ENCODE data around the gene UBE2J1.
"Not testable (repeated sequence)": the region's sequence is repeated elsewhere in the genome, so short reads cannot be mapped to it uniquely, and the experiment has no call there.

Gene UBE2J1, protein sequence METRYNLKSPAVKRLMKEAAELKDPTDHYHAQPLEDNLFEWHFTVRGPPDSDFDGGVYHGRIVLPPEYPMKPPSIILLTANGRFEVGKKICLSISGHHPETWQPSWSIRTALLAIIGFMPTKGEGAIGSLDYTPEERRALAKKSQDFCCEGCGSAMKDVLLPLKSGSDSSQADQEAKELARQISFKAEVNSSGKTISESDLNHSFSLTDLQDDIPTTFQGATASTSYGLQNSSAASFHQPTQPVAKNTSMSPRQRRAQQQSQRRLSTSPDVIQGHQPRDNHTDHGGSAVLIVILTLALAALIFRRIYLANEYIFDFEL

DNA sequence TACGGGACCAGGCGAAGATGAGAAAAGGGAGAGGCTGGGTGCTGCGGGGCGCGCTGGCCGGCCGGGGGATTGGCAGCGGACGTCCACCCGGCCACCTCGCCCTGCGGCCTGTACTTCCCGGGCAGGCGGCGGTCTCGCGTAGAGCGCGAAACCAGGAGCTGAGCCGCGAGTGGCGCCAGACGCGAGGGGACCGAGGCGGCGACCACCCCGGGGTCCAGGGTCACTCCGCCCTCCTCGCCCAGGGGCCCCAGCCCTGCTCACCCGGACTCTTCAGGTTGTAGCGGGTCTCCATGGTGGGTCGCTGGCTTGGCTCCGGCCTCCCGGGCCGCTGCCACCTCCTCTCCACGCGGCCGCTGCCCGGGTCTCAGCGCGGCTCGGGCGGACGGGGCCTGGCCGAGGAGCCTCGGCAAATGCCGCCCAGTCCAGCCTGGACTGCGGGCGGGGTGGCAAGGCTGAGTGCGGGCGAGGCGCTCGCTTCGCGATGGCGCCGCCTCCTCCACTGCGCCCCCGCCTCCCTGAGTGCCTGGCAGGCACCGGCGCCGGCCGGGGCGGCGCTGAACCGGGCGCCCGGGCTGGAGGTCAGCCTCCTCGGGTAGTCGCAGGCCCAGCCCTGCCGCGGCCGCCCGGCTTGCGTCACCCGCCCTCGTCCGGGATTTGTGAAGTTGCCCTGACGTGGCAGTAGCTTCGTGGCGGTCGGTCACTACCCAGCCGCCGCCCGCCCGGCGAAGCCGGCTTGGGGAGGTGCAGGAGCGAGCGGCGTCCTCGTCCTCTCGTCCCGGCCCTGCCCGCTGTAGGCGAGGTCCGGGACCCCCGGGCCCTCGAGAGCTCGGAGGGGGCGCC lies at the start of gene UBE2J1:
UBE2J1 (minus strand) TSS at position 445 of the 840 bp plus-strand sequence; CDS start at position 292, 153 bp downstream.
- DNase-seq (ENCODE audit: low read depth in 2 of 3, low spot score in 1 of 3), result peak; percentile 47 to 77 (median 52)

DNA sequence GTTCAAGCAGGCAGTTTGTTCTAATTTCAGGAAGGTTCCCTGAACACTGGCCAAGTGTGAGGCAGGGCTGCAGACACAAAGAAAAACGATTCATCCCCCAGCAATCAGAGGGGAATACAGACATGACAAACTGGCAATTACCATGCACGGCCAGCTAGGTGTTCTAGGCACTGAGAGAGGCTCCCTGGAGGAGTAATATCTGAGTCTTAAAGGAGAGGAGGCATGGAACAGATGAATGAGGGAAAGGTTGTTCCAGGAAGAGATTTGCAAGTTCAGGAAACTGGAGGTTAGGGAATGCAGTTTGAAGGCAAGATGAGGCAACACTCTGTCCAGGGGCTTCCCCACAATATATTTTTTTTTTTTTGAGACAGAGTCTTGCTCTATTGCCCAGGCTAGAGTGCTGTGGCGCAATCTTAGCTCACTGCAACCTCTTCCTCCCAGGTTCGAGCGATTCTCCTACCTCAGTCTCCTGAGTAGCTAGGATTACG lies 48.4 kb upstream of the UBE2J1 start:
- no peak for DNase-seq (ENCODE audit: low read depth in 2 of 3, low spot score in 1 of 3)

DNA sequence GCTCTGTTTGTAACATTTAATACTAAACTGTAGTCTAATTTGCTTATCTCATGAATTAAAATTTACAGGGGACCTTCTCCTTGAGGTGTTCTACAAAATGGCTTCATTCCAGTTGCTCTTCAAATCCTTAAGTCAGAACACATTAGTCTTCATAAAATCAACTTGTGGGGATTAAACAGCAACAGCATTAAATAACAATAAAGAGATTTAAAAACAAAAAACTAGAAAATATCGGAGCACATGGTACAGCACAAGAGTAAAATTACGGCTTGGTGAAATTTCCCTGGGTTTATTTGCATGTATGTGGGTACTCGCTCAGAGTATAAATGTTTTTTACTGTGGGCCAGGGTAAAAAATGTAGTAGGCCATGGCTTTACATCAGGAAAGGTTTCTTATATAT lies 47.5 kb upstream of the UBE2J1 start:
- no peak for DNase-seq (ENCODE audit: low read depth in 2 of 3, low spot score in 1 of 3)

DNA sequence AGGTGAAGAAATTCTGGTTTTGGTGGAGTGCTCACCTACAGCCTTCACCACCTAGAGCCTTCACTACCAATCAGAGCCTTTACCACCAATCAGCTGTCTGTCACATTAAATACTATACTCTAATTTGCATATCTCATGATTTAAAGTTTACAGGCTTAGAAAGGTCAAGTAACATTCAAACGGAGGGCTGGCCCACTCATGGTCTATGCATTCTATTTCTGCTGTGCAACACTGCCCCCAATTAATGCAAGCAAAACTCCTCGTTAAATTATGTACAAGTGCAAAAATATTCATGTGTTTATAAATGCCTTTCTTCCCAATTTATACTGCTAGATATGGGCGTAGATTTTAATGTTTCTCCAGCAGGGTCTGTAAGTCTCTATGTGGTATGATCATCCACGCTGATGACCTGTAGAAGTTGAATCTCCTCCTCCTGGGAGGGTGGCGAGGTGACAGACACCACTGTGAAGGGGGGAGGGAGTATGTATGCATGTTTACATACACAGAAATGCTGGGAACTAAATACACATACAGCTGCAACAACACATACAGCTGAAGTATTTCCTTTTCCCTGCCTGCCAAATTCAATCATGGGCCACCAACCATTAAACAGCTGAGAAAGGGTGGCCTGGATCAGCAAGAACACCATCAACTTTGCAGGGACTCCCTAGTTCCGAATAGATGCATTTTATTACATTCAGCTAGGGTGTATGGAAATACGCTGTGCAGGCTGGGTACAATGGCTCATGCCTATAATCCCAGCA lies 46.4 kb upstream of the UBE2J1 start:
- DNase-seq (ENCODE audit: low read depth in 2 of 3, low spot score in 1 of 3), result no peak

DNA sequence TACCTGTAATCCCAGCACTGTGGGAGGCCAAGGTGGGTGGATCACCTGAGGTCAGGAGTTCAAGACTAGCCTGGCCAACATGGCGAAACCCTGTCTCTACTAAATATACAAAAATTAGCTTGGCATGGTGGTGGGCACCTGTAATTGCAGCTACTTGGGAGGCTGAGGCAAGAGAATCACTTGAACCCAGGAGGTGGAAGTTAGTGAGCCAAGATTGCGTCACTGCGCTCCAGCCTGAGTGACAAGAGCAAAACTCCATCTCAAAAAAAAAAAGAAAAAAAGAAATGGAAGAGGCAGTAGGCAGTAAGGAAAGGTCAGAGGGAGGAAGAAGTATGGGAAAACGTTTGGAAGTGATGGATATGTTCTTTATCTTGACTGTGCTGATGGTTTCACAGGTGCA lies 45.4 kb upstream of the UBE2J1 start:
- not testable (repeated sequence) for DNase-seq (ENCODE audit: low read depth in 2 of 3, low spot score in 1 of 3)

DNA sequence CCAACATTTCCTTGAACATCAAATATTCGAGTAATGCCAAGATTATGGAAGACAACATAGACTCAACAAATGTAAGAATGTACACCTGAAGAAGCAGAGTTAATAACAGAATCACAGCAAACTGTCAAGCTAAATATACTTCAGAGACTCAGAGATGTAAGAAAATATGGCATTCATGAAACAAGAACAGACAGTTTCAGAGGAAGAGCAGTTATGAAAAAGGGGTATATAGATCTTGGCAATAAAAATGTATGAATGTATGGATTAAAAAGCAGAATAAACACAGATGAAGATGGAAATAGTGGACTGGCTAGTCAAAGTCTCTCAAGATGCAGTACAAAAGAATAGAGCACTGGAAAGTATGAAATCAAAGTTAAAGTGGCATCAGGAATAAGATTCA lies 41.1 kb upstream of the UBE2J1 start:
- no peak for DNase-seq (ENCODE audit: low read depth in 2 of 3, low spot score in 1 of 3)

DNA sequence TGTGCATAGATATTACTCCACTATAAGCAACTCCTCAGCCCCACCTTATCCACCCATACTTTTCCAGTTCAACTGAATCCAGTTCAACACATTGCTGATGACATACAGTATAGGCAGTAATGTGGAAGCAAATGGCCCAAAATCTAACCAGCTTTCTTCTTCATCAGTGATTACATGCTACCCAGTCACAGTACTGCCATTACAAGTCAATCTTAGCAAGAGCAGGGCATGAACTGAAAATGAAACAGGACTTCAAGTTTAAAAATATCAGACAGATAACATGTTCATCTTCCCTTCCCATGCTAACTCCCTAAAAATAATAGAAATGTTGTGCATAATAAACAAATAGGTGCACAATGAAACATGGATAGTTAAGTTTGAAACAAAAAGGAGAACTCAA lies 40.3 kb upstream of the UBE2J1 start:
- no peak for DNase-seq (ENCODE audit: low read depth in 2 of 3, low spot score in 1 of 3)

DNA sequence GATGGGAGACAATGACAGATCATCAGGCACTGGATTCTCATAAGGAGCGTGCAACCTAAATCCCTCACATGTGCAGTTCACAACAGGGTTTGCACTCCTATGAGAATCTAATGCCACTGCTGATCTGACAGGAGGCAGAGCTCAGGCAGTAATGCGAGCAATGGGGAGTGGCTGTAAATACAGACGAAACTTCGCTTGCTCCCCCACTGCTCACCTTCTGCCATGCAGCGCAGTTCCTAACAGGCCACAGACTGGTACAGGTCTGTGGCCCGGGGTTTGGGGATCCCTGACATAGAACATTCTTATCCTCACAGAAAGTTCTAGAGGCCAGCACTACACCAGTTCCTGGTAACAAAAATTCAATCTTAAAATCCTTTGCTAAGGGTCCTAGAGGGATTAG lies 36.3 kb upstream of the UBE2J1 start:
- DNase-seq (ENCODE audit: low read depth in 2 of 3, low spot score in 1 of 3), result no peak

DNA sequence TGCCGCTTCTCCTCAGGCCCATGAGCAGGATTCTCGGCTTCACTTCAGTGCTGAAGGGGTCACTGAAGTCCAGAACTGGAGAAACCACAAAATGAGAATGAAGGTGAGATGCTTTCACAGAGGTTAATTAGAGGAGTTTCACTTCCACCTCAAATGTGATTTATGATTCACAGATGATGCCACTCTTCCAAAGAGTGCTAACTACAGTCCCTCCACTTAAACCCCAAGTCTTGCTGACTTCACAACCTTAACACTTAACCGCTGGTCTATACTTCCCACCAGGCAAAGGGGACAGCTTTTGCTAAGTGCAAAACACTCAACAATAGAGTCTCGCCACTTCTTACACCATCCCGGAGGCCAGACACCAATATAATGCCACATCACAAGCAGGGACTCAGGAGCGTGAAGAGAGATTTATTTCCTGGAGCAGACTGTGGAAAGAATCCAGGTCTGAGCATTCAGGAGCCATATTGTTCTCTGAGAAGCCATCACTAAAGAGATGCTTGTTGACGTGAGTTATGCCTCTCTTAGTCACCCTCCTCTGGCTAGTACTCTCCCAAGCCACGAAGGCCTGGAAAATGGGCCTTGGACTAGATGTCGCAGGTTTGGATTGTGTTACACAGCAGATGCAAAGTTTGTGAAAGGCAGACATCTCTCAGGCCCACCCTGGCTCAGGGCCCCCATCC lies 35.1 kb upstream of the UBE2J1 start:
- no peak for DNase-seq (ENCODE audit: low read depth in 2 of 3, low spot score in 1 of 3)

DNA sequence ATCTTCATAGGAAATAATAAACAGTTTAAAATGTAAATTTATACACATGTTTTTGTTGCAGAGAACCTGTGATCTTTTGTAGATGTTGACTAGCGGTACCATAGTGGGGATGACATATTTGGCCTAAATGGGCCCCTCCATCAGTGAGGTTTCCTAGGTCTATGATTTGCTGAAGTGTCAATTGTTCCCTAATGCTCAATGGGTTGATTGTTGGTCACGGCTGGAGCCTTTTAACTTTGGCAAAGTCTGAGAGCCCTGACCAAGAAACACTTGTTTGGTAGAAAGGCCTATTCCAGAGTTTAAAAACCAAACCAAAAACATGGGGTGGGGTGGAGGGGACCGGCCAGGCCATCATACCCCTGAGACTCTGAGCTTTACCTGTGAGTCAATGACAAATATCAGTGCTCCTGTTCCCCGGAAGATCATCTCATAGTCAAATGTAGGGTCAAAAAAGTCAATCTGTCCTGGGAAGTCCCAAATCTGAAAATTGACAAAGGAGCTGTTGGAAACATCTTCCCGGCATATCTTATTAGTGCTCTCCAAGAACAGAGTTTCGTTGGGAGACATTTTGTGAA lies 34.5 kb upstream of the UBE2J1 start:
- no peak for DNase-seq (ENCODE audit: low read depth in 2 of 3, low spot score in 1 of 3)

DNA sequence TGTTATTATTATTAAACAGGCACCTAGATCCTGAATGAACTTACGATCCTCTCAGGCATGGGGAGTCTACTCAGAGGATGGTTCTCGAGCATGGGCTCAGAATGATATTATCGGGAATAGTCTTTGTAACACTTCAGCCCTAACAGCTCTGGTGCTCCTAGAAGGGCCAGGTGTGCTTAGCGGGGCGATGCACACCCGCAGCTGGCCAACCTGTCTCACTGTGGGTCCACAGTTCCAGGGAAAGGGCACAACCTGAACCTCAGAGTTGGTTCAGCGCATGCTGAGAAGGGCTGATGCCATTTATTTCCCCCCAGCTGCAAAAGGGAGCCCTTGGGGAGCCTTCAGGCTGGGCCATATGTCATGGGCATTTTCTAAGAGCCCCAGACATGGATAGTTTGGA lies 33.3 kb upstream of the UBE2J1 start:
- DNase-seq (ENCODE audit: low read depth in 2 of 3, low spot score in 1 of 3), result no peak

DNA sequence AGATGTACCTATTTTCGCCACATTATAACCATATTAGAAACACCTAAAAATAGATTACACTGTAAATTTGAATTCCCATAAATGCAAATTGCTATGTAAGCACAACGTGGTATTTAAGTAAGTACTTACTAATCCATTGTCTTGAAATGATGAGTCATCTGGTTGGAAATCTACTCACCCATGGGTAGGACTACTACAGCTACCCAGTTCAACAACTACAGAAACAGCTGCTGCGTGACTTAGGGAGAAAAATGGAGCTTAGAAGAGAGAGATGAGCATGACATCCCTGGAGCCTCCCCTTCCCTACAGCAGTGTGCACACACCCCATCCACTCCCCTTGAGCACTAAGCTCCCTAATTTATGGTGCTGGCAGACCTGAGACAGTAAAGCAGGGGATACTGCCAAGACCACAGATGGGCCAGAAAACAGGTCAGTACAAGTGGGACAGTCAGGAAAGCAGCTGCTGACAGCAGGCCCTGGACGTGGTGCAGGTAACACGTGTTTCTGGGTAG lies 32.7 kb upstream of the UBE2J1 start:
- no peak for DNase-seq (ENCODE audit: low read depth in 2 of 3, low spot score in 1 of 3)

DNA sequence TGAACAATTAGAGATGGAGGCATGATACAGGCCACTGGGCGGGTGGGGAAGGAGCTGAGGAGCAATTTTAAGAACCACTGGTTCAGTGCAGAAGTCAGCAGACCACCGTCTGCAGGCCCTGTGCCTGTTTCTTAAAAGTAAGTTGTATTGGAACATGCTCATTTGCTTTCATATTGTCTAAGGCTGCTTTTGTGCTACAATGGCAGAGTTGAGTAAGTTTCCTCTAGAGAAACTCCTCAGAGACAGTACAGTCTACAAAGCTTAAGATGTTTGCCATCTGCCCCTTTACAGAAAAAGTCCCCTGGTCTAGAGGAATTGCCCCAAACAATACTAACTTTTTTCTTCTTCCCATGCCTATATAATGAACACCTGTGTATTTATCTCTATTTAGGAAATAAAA lies 28.5 kb upstream of the UBE2J1 start:
- no peak for DNase-seq (ENCODE audit: low read depth in 2 of 3, low spot score in 1 of 3)

DNA sequence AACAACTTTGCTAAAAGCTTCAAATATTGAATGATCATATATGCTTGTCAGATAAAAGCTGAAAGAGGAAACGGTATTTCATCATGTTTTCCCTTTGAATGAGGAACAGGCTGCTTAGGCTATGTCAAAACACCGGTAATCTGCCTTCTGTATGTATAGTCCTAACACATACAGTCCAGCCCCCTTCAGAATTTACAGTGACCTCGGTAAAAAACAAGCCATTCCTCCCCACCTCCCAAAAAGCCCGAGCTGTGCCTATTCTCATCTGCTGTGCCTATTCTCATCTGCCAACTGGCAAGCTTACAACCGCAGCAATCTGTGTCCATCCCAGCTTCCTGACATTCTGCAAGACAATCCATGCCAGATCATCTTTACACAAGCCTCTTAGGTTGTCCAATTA lies 26.8 kb upstream of the UBE2J1 start:
- no peak for DNase-seq (ENCODE audit: low read depth in 2 of 3, low spot score in 1 of 3)

DNA sequence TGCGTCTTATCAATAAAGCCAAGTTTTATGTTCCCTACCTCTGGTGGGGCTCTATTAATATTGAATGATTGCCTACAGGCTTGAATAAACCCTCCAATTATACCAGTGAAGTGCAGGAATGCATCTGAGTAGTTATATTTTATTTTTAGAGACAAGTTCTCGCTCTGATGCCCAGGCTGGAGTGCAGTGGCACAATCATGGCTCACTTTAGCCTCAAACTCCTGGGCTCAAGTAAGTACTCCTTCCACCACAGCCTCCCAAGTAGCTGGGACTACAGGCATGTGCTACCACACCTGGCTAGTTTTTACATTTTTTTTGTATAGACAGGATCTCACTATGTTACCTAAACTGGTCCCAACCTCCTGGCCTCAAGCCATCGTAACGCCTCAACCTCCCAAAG lies 26.1 kb upstream of the UBE2J1 start:
- DNase-seq (ENCODE audit: low read depth in 2 of 3, low spot score in 1 of 3), result no peak

DNA sequence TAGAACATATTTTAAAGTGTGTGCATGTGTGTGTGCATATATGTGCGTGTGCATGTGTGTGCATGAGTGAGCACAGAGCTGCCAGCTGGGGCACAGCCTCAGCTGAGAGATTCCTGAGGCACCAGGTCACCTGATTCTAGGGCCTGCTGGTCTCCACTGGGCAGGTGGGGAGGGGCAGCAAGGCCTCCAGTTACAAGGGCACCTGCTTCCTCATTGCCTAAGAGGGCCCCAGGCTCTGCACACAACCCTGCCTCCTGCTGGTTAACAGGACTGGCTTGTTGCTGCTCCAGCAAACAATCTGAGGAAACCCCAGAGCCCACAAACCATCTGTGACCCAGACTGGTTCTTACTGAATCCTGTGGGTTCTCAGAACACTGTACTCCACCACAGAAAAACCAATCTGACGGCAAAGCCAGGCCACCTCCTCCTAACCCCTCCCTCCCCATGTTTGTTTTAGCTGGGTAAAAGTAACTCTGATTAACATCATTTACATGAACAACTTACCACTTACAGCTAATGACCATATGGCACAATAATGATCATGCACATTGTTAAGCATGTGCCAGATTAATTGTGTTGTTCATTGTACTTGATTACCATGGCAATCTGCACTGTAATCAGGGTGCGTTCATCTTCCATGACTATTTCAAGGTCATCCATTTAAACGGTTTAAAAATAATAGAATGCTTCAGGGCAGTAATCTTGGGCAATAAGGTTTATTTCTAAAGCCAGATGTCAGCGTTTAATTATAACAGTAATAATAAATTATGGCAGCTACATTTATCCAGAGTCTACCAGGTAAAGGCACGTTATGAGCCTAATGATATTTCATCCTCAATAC lies 23.1 kb upstream of the UBE2J1 start:
- peak in 2 of 3 donors; percentile 30 to 31 for DNase-seq (ENCODE audit: low read depth in 2 of 3, low spot score in 1 of 3)

DNA sequence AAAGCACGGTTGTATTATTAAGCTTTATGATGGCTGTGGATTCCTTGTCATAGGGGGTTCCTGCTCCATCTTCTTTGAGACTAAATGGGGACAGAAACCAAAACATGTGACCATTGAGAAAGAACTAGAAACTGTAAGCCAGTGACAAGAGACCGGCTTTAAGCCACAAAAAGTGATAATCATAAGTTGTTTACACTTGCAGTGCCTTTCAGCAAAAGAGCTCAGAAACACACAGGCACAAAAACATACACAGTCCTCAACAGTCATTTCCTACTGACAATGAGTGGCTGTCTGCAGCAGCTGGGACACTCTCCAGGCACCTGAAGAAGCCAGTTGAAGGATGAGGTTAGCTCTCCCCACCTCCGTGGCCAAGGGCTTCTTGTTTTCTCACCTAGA lies 20.0 kb upstream of the UBE2J1 start:
- DNase-seq (ENCODE audit: low read depth in 2 of 3, low spot score in 1 of 3), result no peak

DNA sequence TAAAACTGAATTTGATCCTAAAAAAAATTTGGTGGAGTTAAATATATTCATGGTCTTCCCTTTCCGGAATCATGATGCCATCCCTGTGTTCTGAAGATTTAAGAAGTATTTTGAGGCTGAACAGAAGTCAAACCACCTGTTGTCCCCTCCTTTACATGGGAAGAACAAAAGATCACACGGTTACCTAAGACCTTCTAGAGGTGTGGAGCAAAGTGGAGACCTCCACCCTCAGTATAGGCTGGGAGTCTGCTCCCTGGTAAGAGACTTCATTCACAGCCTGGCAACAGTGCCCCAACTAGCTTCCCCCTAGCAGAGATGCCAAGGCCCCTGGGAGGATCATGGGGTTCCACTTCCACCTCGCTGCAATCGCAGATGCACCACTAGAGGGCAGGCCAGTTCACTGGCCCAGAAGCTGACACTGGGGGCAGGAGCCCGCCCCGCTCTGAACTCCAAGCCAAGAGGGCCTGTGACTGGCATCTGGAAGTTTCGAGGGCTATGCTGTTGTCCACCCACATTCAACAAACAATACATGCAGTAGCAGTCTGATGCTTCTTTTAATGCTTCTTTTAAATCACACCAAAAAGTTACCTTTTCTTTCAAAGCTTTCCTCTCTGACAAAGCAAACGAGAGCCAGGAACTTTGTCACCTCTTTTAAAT lies 19.5 kb upstream of the UBE2J1 start:
- DNase-seq (ENCODE audit: low read depth in 2 of 3, low spot score in 1 of 3), result peak; percentile 57 to 73 (median 69)

DNA sequence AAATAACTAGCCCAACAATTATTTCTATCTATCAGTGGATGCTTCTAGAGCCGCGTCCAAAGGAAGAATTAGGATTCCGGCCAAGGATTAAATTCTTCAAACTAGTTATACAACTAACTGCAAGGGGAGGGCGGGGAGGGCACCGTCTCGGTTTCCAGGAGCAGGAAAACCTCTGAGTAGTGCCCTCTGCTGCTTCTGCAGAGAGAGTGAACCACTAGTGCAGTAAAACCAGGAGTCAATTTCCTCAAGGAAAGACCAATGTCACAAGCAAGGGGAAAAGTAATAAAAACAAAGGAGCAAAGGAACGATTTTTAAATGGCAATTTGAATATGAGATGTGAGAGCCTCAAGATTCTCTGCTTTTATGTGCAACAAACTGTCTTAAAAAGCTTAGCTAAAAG lies 16.5 kb upstream of the UBE2J1 start:
- DNase-seq (ENCODE audit: low read depth in 2 of 3, low spot score in 1 of 3), result no peak

Data from stimulated activated CD4-positive, alpha-beta T cell treated with anti-CD3 and anti-CD28 coated beads, Interleukin-12 subunit alpha, Interleukin-12 subunit beta, amount 100 ng/mL, for 48 hours (primary cell).